ENCODE data around the gene DNAH11.

- TF ChIP-seq CTCF (IDR thresholded peaks at IDR 0.05 in 4 of 5, conservative IDR thresholded peaks at IDR 0.05 in 1 of 5) (no peak), POLR2A (IDR thresholded peaks at IDR 0.05) (no peak)
These were observed 276.2 kb downstream of the DNAH11 start for GRCh38 chr7:21819048-21819447.
